ENCODE data around the gene CADPS. TPM values are rescaled to one million over a fixed set of nuclear protein-coding genes. Genes with fewer than 3 reads are reported as not detected.

Gene CADPS
- total RNA-seq, 1 donor from 2014 or later, result 270 TPM

GRCh38 chr3:62467966-62468722 lies 407.1 kb downstream of the CADPS start:
- DNase-seq (ENCODE audit: low spot score in 2 of 2) (no peak), FAIRE-seq (no peak)

DNA sequence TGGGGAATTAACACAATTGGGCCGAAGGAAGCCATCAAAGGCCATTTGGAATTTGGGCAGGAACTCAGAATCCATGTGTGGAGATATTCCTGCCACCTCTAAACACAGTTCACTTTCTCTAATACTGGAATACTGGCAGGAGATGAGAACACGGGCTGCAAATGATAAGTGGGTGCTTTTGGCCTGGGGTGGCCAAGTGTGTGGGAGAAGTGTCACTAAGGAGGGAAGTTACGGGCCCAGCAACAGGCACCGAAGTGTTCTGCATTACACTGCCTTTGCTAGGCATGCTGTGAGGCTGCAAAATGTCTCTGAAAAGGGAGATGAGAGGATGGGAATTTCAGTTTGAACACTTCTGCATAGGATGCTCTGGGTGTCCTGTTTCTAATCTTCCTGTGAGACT lies 412.4 kb downstream of the CADPS start:
- FAIRE-seq (no peak), DNase-seq (ENCODE audit: low spot score in 2 of 2) (no peak)

DNA sequence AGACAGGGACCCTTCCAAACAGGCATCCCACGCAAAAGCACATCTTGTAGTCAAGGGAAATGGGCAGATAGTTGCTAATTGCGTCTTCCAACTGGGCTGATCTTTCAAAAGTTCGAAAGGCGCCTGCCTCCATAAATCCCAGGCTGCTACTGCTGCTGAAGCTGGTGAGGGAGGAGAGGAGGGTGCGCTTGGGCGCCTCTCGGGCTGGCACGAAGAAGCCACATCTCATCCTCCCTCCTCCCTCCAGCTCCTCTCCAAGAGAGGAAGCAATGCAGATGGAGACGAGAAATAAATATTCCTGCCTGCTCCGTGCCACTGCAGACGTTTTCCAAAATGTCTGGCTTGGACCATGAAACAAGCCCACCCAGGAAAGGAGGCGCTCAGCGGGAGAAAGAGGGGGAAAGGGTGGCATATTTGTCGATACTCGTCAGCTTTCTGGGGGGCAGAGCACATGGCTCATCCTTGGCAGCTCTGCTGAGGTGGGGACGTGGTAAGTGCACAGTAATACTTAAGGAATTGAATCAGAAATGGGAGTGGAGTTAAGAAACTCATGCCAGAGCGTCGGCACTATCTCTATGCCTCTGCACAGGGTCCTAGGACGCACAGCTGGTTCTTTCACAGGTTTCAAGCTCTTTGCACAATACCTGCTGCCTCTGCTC lies 413.0 kb downstream of the CADPS start:
- FAIRE-seq, result no peak
- no peak for DNase-seq (ENCODE audit: low spot score in 2 of 2)

DNA sequence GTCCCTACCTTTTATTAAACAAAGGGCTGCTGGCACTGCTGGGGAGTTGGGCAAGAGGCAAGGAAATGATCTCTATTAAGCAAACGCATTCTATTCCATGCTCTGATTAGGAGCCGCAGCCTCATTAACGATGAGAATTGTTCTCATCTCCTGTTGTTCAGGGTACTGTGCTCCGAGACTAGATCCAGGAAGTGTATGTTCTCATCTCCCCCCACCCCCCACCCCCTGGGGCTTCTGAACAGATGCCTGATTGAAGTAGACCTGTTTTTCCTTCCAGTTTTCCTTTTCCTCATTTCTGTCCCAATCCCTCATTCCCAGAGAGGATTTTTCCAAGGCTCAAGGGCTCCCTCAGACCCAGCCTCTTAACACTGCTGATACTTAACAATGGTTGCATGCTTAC lies 420.3 kb downstream of the CADPS start:
- DNase-seq (ENCODE audit: low spot score in 2 of 2), result no peak
- FAIRE-seq, result no peak

- FAIRE-seq, result no peak
These were observed 421.8 kb downstream of the CADPS start for GRCh38 chr3:62453448-62453847.

DNA sequence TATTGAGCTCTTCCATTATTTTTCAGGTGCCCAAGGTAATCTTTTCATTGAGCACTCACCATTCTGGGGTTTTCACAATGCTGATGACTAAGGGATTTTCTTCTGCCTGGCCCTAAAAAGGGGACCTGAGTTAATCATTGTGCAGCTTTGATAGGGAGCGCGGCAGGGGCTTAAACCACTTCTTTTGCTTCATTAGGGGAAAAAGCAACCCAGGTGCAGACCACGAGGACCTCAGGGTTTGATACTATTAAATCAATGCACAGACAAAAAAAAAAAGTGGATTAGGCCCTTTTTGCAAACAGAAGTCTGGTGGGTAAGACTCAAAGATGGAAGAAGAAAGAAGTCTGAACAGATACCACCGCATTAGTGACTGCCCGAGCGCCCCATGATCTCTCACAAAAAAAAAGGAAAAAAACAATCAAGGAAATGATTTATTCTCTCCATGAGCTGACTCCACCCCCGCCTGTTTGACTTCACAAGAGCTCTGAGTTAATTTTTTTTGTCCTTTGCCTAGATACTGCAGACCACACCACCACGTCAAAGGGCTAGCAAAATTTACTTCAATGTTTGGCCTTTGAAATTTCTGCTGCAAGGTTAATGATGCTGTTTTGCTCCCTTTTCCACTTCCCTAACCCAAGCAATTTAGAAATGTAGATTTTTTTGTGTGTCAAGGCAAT lies 423.9 kb downstream of the CADPS start:
- FAIRE-seq (no peak), DNase-seq (ENCODE audit: low spot score in 2 of 2) (no peak)

More at GRCh38 chr3:62453448-62453847, 421.8 kb downstream of the CADPS start:
- DNase-seq (ENCODE audit: low spot score in 2 of 2), result no peak

DNA sequence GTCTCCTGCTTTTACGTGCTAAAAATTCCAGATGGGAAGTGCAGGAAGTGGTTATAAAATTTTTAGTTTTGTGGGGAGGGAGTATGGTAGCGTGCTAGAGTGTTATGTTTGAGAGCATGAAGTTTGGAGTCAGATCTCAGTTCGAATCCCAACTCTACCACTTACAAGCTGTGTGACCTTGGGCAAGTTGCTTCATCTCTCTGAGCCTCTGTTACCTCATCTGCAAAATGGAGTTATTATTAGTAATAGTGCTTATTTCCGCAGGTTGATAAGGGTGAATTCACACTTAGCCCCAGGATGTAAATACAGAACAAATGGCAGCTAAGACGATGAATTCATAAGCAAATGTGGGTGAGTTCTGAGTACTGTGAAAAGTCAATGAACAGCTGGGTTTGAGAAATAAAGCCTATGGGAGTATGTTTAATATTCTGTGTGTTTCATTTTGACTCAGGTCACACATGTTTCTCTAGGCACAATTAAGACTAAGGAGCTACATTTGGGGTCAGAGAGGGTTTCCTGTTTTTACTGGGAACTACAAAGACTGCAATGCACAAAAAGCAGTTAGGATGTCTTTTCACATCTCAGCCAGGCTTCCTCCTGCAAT lies 428.8 kb downstream of the CADPS start:
- no peak for DNase-seq (ENCODE audit: low spot score in 2 of 2)

DNA sequence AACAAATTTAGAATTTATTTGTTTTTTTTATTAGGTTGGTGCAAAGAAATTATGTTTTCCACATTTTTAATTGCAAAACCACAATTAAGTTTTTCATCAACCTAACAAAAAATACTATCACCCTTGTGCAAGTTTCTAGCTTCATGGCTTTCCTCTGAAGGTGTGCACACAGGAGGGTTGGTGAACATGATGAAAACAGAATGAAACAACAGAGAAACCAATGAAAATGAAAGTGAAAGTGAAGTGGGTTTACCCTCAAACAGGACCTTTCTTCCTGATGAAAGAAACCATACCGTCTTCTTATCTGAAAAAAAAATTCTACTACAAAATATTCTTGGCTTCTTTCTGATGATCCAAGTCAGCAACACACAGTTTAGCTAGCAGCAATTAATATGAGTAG lies 429.9 kb downstream of the CADPS start:
- DNase-seq (ENCODE audit: low spot score in 2 of 2), result no peak

More for the DNA sequence above, 428.8 kb downstream of the CADPS start:
- no peak for FAIRE-seq

GRCh38 chr3:62439978-62440377 lies 435.2 kb downstream of the CADPS start:
- DNase-seq (ENCODE audit: low spot score in 2 of 2) (no peak), FAIRE-seq (no peak)

More for the DNA sequence above, 429.9 kb downstream of the CADPS start:
- no peak for FAIRE-seq

DNA sequence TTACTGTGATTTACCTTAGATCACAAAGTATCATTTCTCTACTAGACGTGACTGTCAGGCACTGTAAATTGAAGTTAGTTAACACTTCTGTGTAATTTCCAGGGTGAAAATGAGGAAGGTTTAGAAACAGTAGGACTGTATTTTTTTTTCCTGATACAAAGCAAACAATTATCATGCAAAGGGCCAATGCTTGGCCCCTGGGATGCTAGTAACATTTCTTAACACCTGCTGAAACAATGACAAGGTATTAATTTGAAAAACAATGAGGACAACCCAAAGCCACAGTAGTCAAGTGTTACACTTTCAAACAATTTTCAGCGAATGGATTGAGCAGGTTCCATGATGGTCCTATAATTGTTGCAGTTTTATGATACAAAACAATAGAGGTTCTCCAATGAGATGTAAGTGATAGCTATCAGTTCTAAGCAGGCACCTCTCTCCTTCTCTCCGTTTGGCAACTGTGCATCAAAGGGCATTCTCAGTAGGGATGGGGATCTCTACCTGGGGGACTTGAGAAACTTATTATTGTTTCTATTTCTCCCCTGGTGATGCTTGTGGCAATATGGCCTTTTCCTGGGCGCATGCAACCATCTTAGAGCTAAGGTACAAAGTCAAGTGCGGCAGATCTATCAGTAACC lies 435.9 kb downstream of the CADPS start:
- FAIRE-seq (no peak), DNase-seq (ENCODE audit: low spot score in 2 of 2) (no peak)

DNA sequence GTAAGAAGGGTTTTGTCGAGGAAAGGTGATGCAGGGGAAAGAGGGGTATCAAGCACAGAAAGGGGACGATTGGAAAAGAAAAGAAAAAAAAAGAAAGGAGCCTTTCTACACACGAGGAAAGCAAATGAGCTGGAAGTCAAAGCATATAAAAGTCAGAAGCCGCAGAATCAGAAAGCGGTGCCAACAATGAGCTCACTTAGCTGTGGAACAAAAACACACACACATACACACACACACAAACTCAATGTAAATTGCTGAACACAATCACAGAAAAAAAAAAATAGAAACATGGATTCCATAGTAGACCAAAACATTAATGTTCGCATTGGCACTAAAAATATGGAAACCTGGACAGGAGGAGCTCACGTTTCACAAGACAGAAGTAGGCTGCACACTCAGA lies 438.4 kb downstream of the CADPS start:
- FAIRE-seq, result no peak
- DNase-seq (ENCODE audit: low spot score in 2 of 2), result no peak

GRCh38 chr3:62433396-62433795 lies 441.8 kb downstream of the CADPS start:
- FAIRE-seq (no peak), DNase-seq (ENCODE audit: low spot score in 2 of 2) (no peak)

GRCh38 chr3:62421207-62421606 lies 454.0 kb downstream of the CADPS start:
- FAIRE-seq, result no peak

GRCh38 chr3:62416144-62416543 lies 459.1 kb downstream of the CADPS start:
- no peak for DNase-seq (ENCODE audit: low spot score in 2 of 2)
- FAIRE-seq, result no peak

More at GRCh38 chr3:62421207-62421606, 454.0 kb downstream of the CADPS start:
- no peak for DNase-seq (ENCODE audit: low spot score in 2 of 2)

- DNase-seq (ENCODE audit: low spot score in 2 of 2) (peak in 1 of 2 donors; percentile 3), FAIRE-seq (no peak)
These were observed 459.9 kb downstream of the CADPS start for GRCh38 chr3:62415312-62415801.

- no peak for DNase-seq (ENCODE audit: low spot score in 2 of 2)
- no peak for FAIRE-seq
These were observed 460.4 kb downstream of the CADPS start for GRCh38 chr3:62414786-62415185.

DNA sequence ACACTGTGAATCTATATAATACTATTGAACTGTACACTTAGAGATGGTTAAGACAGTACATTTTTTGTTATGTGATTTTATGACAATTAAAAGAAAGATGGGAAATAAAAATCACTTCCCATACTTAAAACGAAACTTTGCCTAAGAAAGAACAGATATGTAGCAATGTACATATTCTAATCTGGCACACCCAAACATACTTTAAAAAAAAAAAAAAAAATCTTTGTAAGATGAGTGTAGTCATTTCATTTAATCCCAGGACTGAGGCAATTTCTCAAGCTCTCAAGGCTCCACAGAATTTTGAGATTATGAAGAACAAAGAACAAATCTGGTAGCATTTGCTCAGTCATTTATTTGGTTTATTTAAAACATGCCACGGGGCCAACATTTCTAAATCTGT lies 461.5 kb downstream of the CADPS start:
- FAIRE-seq (no peak), DNase-seq (ENCODE audit: low spot score in 2 of 2) (no peak)

DNA sequence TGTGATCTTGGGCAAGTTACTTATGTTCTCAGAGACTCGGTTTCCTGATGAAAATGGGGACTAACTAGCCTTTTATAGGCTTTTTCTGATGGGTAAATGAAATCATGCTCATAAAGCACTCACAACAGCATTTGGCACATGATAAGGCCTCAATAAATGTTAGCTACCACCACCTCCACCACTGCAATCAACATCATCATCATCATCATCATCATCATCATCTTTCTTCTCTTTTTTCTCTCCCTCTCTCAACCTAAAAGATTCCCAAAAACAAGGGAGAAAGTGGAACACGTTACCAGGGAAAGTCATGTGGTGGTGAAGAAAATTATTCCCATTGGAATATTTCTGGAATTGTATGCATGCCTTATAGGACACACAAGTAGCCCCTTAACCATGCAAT lies 468.3 kb downstream of the CADPS start:
- FAIRE-seq (no peak), DNase-seq (ENCODE audit: low spot score in 2 of 2) (no peak)

DNA sequence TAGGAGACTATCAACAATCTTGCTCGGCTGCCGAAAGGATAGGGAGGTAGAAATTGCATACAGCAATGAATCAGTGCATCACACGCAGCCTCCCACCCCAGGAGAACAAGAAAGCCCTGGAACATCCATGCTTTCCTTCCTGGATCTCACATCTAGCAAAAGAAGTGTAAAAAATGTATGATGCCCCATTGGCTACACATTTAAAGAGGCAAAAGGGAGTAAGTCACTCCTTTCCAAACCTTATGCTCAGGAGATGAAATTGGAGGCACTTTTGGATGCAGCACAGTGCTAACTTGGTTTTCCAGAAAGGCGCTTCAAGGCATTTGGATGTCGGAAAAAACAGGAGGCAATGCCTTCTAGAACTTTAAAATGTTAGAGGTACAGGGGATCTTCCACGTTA lies 469.6 kb downstream of the CADPS start:
- DNase-seq (ENCODE audit: low spot score in 2 of 2) (no peak), FAIRE-seq (no peak)

- DNase-seq (ENCODE audit: low spot score in 2 of 2) (no peak), FAIRE-seq (no peak)
These were observed 470.1 kb downstream of the CADPS start for GRCh38 chr3:62405135-62405534.
